ENCODE measurements around the gene SPIN2B. TPM values are rescaled to one million over a fixed set of nuclear protein-coding genes. Genes with fewer than 3 reads are reported as not detected.

The SPIN2B gene
- polyA plus RNA-seq, 10 donors, result 9.8 to 14.0 (median 11.4) TPM

- DNase-seq, result no peak
These were observed 46.9 kb downstream of the SPIN2B start for GRCh38 chrX:57074458-57074857.

- no peak for DNase-seq
These were observed 51.0 kb downstream of the SPIN2B start for GRCh38 chrX:57070185-57070984.

Other genes starting within 250 kb of the SPIN2B start
- 10 to 100 TPM in 6 of 10 donors, 1 to 10 TPM in 4; 8.8 to 18.3 (median 10.8) TPM for gene SPIN3, start 126.0 kb downstream of the SPIN2B start, polyA plus RNA-seq (ENCODE audit: insufficient read length in 10 of 10)
- gene SPIN2A, start 15.8 kb upstream of the SPIN2B start, polyA plus RNA-seq (ENCODE audit: insufficient read length in 10 of 10), result 1 to 10 TPM; 2.1 to 5.3 (median 3.9) TPM
- 1 to 10 TPM in 2 of 10 donors, under 1 TPM in 8; 0.40 to 2.0 (median 0.75) TPM for gene FAAH2, start 165.2 kb upstream of the SPIN2B start, polyA plus RNA-seq (ENCODE audit: insufficient read length in 10 of 10)

All from muscle of back (tissue), 11 donors.